HL-60 (cell line): ENCODE data around the gene TPT1.

ENCODE experiments used
- TF ChIP-seq, protein P1 (sequence below): IDR thresholded peaks from one replicate; pipeline ENCODE4 v1.5.1; 2011; ENCODE audit warnings: low read length, control low read depth, inconsistent platforms; ENCODE audit not compliant: insufficient read depth
- TF ChIP-seq, protein P2 (sequence below): IDR thresholded peaks from 2 replicates; pipeline ENCODE4 v1.6.1; 2012; ENCODE audit warnings: low read depth; ENCODE audit not compliant: insufficient replicate concordance

DNA sequence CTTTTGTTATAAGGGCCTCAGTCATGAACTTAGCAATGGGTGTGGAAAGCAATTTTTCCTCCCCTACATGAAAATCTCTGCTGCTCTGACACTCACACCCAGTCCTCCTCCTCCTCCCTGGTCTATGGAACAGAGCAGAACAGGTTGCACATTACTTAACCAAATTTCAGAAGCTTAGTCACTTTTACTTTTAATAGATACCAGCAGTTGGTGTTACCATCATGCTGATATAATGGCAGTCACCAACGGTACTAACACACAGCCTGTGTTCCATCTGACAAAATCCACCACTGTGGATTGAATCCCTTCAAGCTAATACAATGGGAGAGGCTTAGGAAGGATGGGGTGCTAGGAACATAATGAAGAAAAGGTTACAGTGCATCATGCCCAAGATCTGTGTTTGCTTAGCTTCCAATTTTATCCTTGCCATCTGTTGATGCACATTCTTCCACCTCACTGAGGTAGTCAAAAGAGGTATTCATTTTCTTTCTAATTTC lies 9.8 kb downstream of the TPT1 start:
- TF ChIP-seq, protein P1, sequence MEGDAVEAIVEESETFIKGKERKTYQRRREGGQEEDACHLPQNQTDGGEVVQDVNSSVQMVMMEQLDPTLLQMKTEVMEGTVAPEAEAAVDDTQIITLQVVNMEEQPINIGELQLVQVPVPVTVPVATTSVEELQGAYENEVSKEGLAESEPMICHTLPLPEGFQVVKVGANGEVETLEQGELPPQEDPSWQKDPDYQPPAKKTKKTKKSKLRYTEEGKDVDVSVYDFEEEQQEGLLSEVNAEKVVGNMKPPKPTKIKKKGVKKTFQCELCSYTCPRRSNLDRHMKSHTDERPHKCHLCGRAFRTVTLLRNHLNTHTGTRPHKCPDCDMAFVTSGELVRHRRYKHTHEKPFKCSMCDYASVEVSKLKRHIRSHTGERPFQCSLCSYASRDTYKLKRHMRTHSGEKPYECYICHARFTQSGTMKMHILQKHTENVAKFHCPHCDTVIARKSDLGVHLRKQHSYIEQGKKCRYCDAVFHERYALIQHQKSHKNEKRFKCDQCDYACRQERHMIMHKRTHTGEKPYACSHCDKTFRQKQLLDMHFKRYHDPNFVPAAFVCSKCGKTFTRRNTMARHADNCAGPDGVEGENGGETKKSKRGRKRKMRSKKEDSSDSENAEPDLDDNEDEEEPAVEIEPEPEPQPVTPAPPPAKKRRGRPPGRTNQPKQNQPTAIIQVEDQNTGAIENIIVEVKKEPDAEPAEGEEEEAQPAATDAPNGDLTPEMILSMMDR, result no peak
- TF ChIP-seq, protein P2, sequence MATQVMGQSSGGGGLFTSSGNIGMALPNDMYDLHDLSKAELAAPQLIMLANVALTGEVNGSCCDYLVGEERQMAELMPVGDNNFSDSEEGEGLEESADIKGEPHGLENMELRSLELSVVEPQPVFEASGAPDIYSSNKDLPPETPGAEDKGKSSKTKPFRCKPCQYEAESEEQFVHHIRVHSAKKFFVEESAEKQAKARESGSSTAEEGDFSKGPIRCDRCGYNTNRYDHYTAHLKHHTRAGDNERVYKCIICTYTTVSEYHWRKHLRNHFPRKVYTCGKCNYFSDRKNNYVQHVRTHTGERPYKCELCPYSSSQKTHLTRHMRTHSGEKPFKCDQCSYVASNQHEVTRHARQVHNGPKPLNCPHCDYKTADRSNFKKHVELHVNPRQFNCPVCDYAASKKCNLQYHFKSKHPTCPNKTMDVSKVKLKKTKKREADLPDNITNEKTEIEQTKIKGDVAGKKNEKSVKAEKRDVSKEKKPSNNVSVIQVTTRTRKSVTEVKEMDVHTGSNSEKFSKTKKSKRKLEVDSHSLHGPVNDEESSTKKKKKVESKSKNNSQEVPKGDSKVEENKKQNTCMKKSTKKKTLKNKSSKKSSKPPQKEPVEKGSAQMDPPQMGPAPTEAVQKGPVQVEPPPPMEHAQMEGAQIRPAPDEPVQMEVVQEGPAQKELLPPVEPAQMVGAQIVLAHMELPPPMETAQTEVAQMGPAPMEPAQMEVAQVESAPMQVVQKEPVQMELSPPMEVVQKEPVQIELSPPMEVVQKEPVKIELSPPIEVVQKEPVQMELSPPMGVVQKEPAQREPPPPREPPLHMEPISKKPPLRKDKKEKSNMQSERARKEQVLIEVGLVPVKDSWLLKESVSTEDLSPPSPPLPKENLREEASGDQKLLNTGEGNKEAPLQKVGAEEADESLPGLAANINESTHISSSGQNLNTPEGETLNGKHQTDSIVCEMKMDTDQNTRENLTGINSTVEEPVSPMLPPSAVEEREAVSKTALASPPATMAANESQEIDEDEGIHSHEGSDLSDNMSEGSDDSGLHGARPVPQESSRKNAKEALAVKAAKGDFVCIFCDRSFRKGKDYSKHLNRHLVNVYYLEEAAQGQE, result no peak
